IMR-90 (cell line): Measurements from ENCODE around the gene DDX60. TPM values are rescaled to one million over a fixed set of nuclear protein-coding genes. Genes with fewer than 3 reads are reported as not detected.

Experiments used
- ATAC-seq: fragments of 200-7000 bp; cut with Tn5 transposase; 2 replicates; pipeline ENCODE4 v1.9.1; 2020; ENCODE audit warnings: low read depth, mild to moderate bottlenecking, moderate library complexity
- BruUV-seq: library from RNA; stranded (reverse); fragments of 400-500 nt; replicated peaks from 2 replicates; lab custom pipeline; 2021; lab: Mats Ljungman, UMichigan
- CTCF ChIA-PET: fragments of 300-600 bp; formaldehyde crosslinking; extraction: SDS; loops from one replicate; lab custom pipeline; 2021; ENCODE audit warnings: antibody characterized with exemption; lab: Yijun Ruan, JAX
- POLR2A ChIA-PET: fragments of 300-600 bp; sonication (Branson Sonifier 250); formaldehyde crosslinking; loops from one replicate; lab custom pipeline; 2022; ENCODE audit warnings: antibody characterized with exemption; ENCODE audit not compliant: unreplicated experiment; lab: Charles Lee
- DNase-seq: peaks from one replicate; pipeline ENCODE4 v3.0.0; 2013
- H2AFZ ChIP-seq: replicated peaks from 2 replicates; pipeline ENCODE3; 2013; ENCODE audit warnings: low read length, mild to moderate bottlenecking; ENCODE audit not compliant: poor library complexity
- H2AK5ac ChIP-seq: 2 replicates; pipeline ENCODE4 v1.6.1; 2013; ENCODE audit warnings: low read depth, low read length, inconsistent platforms
- H2AK9ac ChIP-seq: replicated peaks from 2 replicates; pipeline ENCODE3; 2013; ENCODE audit warnings: mild to moderate bottlenecking, low read depth, low read length, moderate library complexity; ENCODE audit not compliant: poor library complexity
- H2BK120ac ChIP-seq: 2 replicates; pipeline ENCODE4 v1.6.1; 2013; ENCODE audit warnings: low read depth, low read length, inconsistent platforms
- H2BK15ac ChIP-seq: 3 replicates; pipeline ENCODE4 v1.6.1; 2013; ENCODE audit warnings: low read depth, low read length, inconsistent platforms
- H2BK20ac ChIP-seq: 2 replicates; pipeline ENCODE4 v1.6.1; 2013; ENCODE audit warnings: low read depth, mild to moderate bottlenecking, inconsistent platforms, low read length, moderate library complexity
- H2BK5ac ChIP-seq: 2 replicates; pipeline ENCODE4 v1.6.1; 2013; ENCODE audit warnings: mild to moderate bottlenecking, low read depth, low read length, inconsistent platforms; ENCODE audit not compliant: poor library complexity, severe bottlenecking
- H3K14ac ChIP-seq: replicated peaks from 2 replicates; pipeline ENCODE4 v1.6.1; 2013; ENCODE audit warnings: low read depth, low read length, inconsistent platforms
- H3K18ac ChIP-seq: 2 replicates; pipeline ENCODE4 v1.6.1; 2013; ENCODE audit warnings: low read depth, low read length, control low read depth
- H3K23ac ChIP-seq: 2 replicates; pipeline ENCODE4 v1.6.1; 2013; ENCODE audit warnings: low read depth, low read length, inconsistent platforms
- H3K27ac ChIP-seq: 2 replicates; pipeline ENCODE4 v1.5.1; 2013; ENCODE audit warnings: mild to moderate bottlenecking, control low read depth, low read length; ENCODE audit not compliant: insufficient read depth
- H3K27me3 ChIP-seq: 2 replicates; pipeline ENCODE4 v1.6.1; 2013; ENCODE audit warnings: low read length; ENCODE audit not compliant: control insufficient read depth, insufficient read depth
- H3K36me3 ChIP-seq: 2 replicates; pipeline ENCODE4 v1.6.1; 2013; ENCODE audit warnings: low read length, mixed read lengths; ENCODE audit not compliant: control insufficient read depth, insufficient read depth
- H3K4ac ChIP-seq: 2 replicates; pipeline ENCODE4 v1.6.1; 2013; ENCODE audit warnings: low read depth, low read length, inconsistent platforms
- H3K4me1 ChIP-seq: 2 replicates; pipeline ENCODE4 v1.6.1; 2013; ENCODE audit warnings: low read length, mixed read lengths; ENCODE audit not compliant: control insufficient read depth, insufficient read depth
- H3K4me2 ChIP-seq: 2 replicates; pipeline ENCODE4 v1.6.1; 2013; ENCODE audit warnings: low read depth, mild to moderate bottlenecking, control low read depth, low read length, moderate library complexity
- H3K4me3 ChIP-seq: 2 replicates; pipeline ENCODE4 v1.5.1; 2013; ENCODE audit warnings: low read depth, mild to moderate bottlenecking, control low read depth, low read length, moderate library complexity; ENCODE audit not compliant: insufficient read depth
- H3K56ac ChIP-seq: 2 replicates; pipeline ENCODE4 v1.6.1; 2013; ENCODE audit warnings: low read length, inconsistent platforms; ENCODE audit not compliant: insufficient read depth; ENCODE audit errors: extremely low read depth
- H3K79me1 ChIP-seq, 2 experiments: 2 replicates each; pipeline ENCODE4 v1.6.1; 2013; ENCODE audit warnings: low read length in 2 of 2, inconsistent platforms in 1 of 2, low read depth in 1 of 2
- H3K9ac ChIP-seq: 2 replicates; pipeline ENCODE4 v1.6.1; 2013; ENCODE audit warnings: low read depth, low read length, control low read depth
- H3K9me1 ChIP-seq: 2 replicates; pipeline ENCODE4 v1.6.1; 2013; ENCODE audit warnings: low read length, inconsistent platforms; ENCODE audit not compliant: insufficient read depth
- H3K9me3 ChIP-seq: 2 replicates; pipeline ENCODE4 v1.6.1; 2013; ENCODE audit warnings: low read length; ENCODE audit not compliant: control insufficient read depth, insufficient read depth
- H4K20me1 ChIP-seq: 2 replicates; pipeline ENCODE4 v1.6.1; 2013; ENCODE audit warnings: low read length, inconsistent platforms; ENCODE audit not compliant: insufficient read depth
- H4K5ac ChIP-seq: 2 replicates; pipeline ENCODE4 v1.6.1; 2013; ENCODE audit warnings: mild to moderate bottlenecking, low read depth, low read length, control low read depth
- H4K8ac ChIP-seq, 2 experiments: 2 replicates each; pipeline ENCODE4 v1.6.1; 2013; ENCODE audit warnings: low read depth in 2 of 2, low read length in 2 of 2, control low read depth in 1 of 2, inconsistent platforms in 1 of 2
- H4K91ac ChIP-seq: 2 replicates; pipeline ENCODE4 v1.6.1; 2013; ENCODE audit warnings: low read depth, low read length, inconsistent platforms; ENCODE audit not compliant: insufficient read depth
- BHLHE40 ChIP-seq: fragments of 150-350 bp; IDR thresholded peaks from 2 replicates; pipeline ENCODE4 v1.6.1; 2016; ENCODE audit warnings: mild to moderate bottlenecking, low read depth, low read length
- CTCF ChIP-seq: conservative IDR thresholded peaks from 2 replicates; pipeline ENCODE4 v1.5.1; 2012; ENCODE audit warnings: mild to moderate bottlenecking, low read depth, low read length, improper control_type of control experiment
- ELK1 ChIP-seq: fragments of 150-350 bp; IDR thresholded peaks from 2 replicates; pipeline ENCODE4 v1.6.1; 2016; ENCODE audit warnings: low read depth, mild to moderate bottlenecking, low read length, moderate library complexity, borderline replicate concordance
- MAFK ChIP-seq: IDR thresholded peaks from 2 replicates; pipeline ENCODE4 v1.6.1; 2012; ENCODE audit warnings: low read depth, low read length, improper control_type of control experiment
- WGBS, 2 experiments: methylation state at CpG; one replicate each; pipeline versions ENCODE4 v1.1.5 to v1.1.7; 2013; ENCODE audit warnings: missing lambda C conversion rate in 2 of 2; ENCODE audit not compliant: insufficient read length in 1 of 2; ENCODE audit errors: extremely low coverage in 2 of 2; 5-methylcytosine and 5-hydroxymethylcytosine counted together
- dilution Hi-C: fragments of 300-500 bp; cut with HindIII; formaldehyde crosslinking; loops from one replicate; pipeline ENCODE4 v1.14.3; 2018; ENCODE audit warnings: low sequenced_read_pairs; ENCODE audit not compliant: unreplicated experiment
- in situ Hi-C: fragments of 300-500 bp; cut with MboI; formaldehyde crosslinking; loops from 3 replicates; pipeline ENCODE4 v1.14.3; 2019; ENCODE audit warnings: low sequenced_read_pairs, inconsistent platforms, mixed read lengths
- intact Hi-C: fragments of 100-400 bp; cut with micrococcal nuclease; formaldehyde crosslinking; loops from 2 replicates; pipeline ENCODE4 v1.10.0; 2022
- polyA plus RNA-seq, 3 experiments: library from polyadenylated mRNA; depleted of rRNA; stranded (reverse); fragments of >200 nt; gene quantifications; 2 replicates each; pipeline ENCODE4 v1.2.3, GENCODE V29; 2012; ENCODE audit warnings: low replicate concordance in 1 of 3
- total RNA-seq: library from RNA; depleted of rRNA; stranded (reverse); fragments of >200 nt; gene quantifications from 2 replicates; pipeline ENCODE4 v1.2.3, GENCODE V29; 2012

Gene DDX60
- total and polyA plus RNA-seq, 2 of the 4 experiments (the other 2 are of a cell fraction), result 3.1 to 6.6 TPM

GRCh38 chr4:168275836-168276235 is 42.7 kb downstream of the DDX60 start:
- Histone ChIP-seq H4K5ac (no peak overlapping the region), H3K9ac (no peak overlapping the region), H3K14ac (no peak overlapping the region), H3K23ac (no peak overlapping the region), H3K36me3 (no peaks in the 10 kb centered on the region), H3K9me1 (no peaks in the 10 kb centered on the region), H4K91ac (no peak overlapping the region), H3K79me1 (no peaks in the 10 kb centered on the region), H3K56ac (no peak overlapping the region), H3K4ac (no peak overlapping the region), H2AFZ (no peak overlapping the region), H3K9me3 (no peaks in the 10 kb centered on the region), H2AK5ac (no peak overlapping the region), H2AK9ac (no peak overlapping the region), H3K4me2 (no peak overlapping the region), H4K8ac (no peak overlapping the region), H3K4me1 (no peaks in the 10 kb centered on the region), H2BK20ac (no peak overlapping the region), H2BK120ac (no peak overlapping the region), H2BK15ac (no peak overlapping the region), H3K27ac (no peak overlapping the region), H4K20me1 (no peaks in the 10 kb centered on the region), H3K27me3 (no peaks in the 10 kb centered on the region), H2BK5ac (no peak overlapping the region), H3K18ac (no peak overlapping the region), H3K4me3 (no peak overlapping the region)
- TF ChIP-seq ELK1, result no peak
- TF ChIP-seq CTCF, result no peak
- no peak for TF ChIP-seq BHLHE40
- peak; percentile 54 for TF ChIP-seq MAFK
- dilution Hi-C loops, result no loop called here
- WGBS, 2 experiments, result no CpG with 5 or more reads among the region's 2 CpGs
- in situ Hi-C loops, result no loop called here
- ATAC-seq (no peak), DNase-seq (no peak)
- CTCF ChIA-PET, result interaction anchor here (0.6 kb wide), 1 partner anchor 275 kb away, joined by 5 read pairs; no protein-coding TSS in a partner anchor
- BruUV-seq, result no TSS peak
- POLR2A ChIA-PET, result no interaction called here
- intact Hi-C loops, result no loop called here
